HFFc6 (cell line): ENCODE measurements around the gene TNF. TPM values are rescaled to one million over a fixed set of nuclear protein-coding genes. Genes with fewer than 3 reads are reported as not detected.

Experiments
- DNase-seq: peaks from one replicate; pipeline ENCODE4 v3.0.0-alpha.2; 2018
- H3K27ac Mint-ChIP-seq: 2 replicates; pipeline ENCODE4 v1.8.0; 2020; ENCODE audit warnings: mild to moderate bottlenecking, mixed read lengths
- H3K27me3 Mint-ChIP-seq: 2 replicates; pipeline ENCODE4 v1.8.0; 2021; ENCODE audit warnings: mild to moderate bottlenecking, moderate library complexity, mixed read lengths; ENCODE audit not compliant: insufficient read depth
- H3K36me3 Mint-ChIP-seq: 2 replicates; pipeline ENCODE4 v1.8.0; 2021; ENCODE audit warnings: low read depth, mixed read lengths
- H3K4me1 Mint-ChIP-seq: 2 replicates; pipeline ENCODE4 v1.8.0; 2020; ENCODE audit warnings: low read depth, mixed read lengths
- H3K4me3 Mint-ChIP-seq: 2 replicates; pipeline ENCODE4 v1.8.0; 2020; ENCODE audit warnings: mild to moderate bottlenecking, moderate library complexity, mixed read lengths
- H3K9me3 Mint-ChIP-seq: 2 replicates; pipeline ENCODE4 v1.8.0; 2020; ENCODE audit warnings: mild to moderate bottlenecking, mixed read lengths
- CTCF ChIP-seq: fragments of 200-600 bp; sonication (generic); IDR thresholded peaks from 2 replicates; pipeline ENCODE4 v1.5.0; 2021; ENCODE audit warnings: antibody characterized with exemption, mild to moderate bottlenecking
- total RNA-seq, 6 experiments: library from RNA; stranded (reverse); fragmentation: NEBNext Ultra II Directional; extraction: Animal tissue kit (Norgen Biotek cat#: 25700); gene quantifications; 2 replicates in 1 of 6; 3 replicates in 5 of 6; pipeline ENCODE4 v1.2.3, GENCODE V29; 2021

TNF gene
- total RNA-seq, 6 experiments from 2014 or later, result 0.12 to 0.41 (median 0.23) TPM

GRCh38 chr6:31569861-31570536, 5.4 kb upstream of the TNF start:
- Mint-ChIP-seq H3K36me3 (no peaks in the 10 kb centered on the region), H3K27me3 (peaks cover 8% of the 10 kb centered on the region), H3K27ac (no peak overlapping the region), H3K4me1 (peaks cover 13% of the 10 kb centered on the region; the same call in 1 of the 2 replicates), H3K4me3 (no peak overlapping the region), H3K9me3 (no peaks in the 10 kb centered on the region)
- no peak for DNase-seq
- TF ChIP-seq CTCF, result no peak

DNA sequence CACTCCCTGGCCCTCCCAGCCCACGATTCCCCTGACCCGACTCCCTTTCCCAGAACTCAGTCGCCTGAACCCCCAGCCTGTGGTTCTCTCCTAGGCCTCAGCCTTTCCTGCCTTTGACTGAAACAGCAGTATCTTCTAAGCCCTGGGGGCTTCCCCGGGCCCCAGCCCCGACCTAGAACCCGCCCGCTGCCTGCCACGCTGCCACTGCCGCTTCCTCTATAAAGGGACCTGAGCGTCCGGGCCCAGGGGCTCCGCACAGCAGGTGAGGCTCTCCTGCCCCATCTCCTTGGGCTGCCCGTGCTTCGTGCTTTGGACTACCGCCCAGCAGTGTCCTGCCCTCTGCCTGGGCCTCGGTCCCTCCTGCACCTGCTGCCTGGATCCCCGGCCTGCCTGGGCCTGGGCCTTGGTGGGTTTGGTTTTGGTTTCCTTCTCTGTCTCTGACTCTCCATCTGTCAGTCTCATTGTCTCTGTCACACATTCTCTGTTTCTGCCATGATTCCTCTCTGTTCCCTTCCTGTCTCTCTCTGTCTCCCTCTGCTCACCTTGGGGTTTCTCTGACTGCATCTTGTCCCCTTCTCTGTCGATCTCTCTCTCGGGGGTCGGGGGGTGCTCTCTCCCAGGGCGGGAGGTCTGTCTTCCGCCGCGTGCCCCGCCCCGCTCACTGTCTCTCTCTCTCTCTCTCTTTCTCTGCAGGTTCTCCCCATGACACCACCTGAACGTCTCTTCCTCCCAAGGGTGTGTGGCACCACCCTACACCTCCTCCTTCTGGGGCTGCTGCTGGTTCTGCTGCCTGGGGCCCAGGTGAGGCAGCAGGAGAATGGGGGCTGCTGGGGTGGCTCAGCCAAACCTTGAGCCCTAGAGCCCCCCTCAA, 3.1 kb upstream of the TNF start, which contains the start of gene LTA:
Gene LTA, plus strand, starts transcription at position 249 of the 871 bp plus-strand sequence. Its CDS starts 454 bp downstream, at position 703.
- Mint-ChIP-seq H3K4me3 (no peak within 1 kb of the TSS), H3K27me3 (peaks cover 11% of the 10 kb centered on the region), H3K36me3 (no peaks in the 10 kb centered on the region), H3K27ac (no peak within 1 kb of the TSS), H3K9me3 (no peaks in the 10 kb centered on the region), H3K4me1 (peaks cover 27% of the 10 kb centered on the region)
- TF ChIP-seq CTCF, result no peak
- DNase-seq, result no peak

DNA sequence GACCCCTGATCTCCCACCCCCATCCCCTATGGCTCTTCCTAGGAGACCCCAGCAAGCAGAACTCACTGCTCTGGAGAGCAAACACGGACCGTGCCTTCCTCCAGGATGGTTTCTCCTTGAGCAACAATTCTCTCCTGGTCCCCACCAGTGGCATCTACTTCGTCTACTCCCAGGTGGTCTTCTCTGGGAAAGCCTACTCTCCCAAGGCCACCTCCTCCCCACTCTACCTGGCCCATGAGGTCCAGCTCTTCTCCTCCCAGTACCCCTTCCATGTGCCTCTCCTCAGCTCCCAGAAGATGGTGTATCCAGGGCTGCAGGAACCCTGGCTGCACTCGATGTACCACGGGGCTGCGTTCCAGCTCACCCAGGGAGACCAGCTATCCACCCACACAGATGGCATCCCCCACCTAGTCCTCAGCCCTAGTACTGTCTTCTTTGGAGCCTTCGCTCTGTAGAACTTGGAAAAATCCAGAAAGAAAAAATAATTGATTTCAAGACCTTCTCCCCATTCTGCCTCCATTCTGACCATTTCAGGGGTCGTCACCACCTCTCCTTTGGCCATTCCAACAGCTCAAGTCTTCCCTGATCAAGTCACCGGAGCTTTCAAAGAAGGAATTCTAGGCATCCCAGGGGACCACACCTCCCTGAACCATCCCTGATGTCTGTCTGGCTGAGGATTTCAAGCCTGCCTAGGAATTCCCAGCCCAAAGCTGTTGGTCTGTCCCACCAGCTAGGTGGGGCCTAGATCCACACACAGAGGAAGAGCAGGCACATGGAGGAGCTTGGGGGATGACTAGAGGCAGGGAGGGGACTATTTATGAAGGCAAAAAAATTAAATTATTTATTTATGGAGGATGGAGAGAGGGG, 1.9 kb upstream of the TNF start:
- H3K4me3 Mint-ChIP-seq, result no peak overlapping the region
- no peak overlapping the region for H3K27ac Mint-ChIP-seq
- peaks cover 11% of the 10 kb centered on the region for H3K27me3 Mint-ChIP-seq
- H3K36me3 Mint-ChIP-seq, result no peaks in the 10 kb centered on the region
- peaks cover 27% of the 10 kb centered on the region for H3K4me1 Mint-ChIP-seq
- TF ChIP-seq CTCF, result no peak
- DNase-seq, result no peak
- no peaks in the 10 kb centered on the region for H3K9me3 Mint-ChIP-seq

DNA sequence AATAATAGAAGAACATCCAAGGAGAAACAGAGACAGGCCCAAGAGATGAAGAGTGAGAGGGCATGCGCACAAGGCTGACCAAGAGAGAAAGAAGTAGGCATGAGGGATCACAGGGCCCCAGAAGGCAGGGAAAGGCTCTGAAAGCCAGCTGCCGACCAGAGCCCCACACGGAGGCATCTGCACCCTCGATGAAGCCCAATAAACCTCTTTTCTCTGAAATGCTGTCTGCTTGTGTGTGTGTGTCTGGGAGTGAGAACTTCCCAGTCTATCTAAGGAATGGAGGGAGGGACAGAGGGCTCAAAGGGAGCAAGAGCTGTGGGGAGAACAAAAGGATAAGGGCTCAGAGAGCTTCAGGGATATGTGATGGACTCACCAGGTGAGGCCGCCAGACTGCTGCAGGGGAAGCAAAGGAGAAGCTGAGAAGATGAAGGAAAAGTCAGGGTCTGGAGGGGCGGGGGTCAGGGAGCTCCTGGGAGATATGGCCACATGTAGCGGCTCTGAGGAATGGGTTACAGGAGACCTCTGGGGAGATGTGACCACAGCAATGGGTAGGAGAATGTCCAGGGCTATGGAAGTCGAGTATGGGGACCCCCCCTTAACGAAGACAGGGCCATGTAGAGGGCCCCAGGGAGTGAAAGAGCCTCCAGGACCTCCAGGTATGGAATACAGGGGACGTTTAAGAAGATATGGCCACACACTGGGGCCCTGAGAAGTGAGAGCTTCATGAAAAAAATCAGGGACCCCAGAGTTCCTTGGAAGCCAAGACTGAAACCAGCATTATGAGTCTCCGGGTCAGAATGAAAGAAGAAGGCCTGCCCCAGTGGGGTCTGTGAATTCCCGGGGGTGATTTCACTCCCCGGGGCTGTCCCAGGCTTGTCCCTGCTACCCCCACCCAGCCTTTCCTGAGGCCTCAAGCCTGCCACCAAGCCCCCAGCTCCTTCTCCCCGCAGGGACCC, 981 bp upstream of the TNF start:
- Mint-ChIP-seq H3K36me3 (no peaks in the 10 kb centered on the region), H3K9me3 (no peaks in the 10 kb centered on the region), H3K4me1 (peaks cover 27% of the 10 kb centered on the region), H3K4me3 (no peak overlapping the region), H3K27me3 (peaks cover 11% of the 10 kb centered on the region), H3K27ac (no peak overlapping the region)
- TF ChIP-seq CTCF, result no peak
- no peak for DNase-seq
